Measurements from ENCODE around the gene ATP11B. TPM values are rescaled to one million over a fixed set of nuclear protein-coding genes. Genes with fewer than 3 reads are reported as not detected.

Gene ATP11B
- total RNA-seq, 2 donors from 2014 or later: 100 to 129 TPM

- DNase-seq: no peak
- H3K27ac ChIP-seq: no peak overlapping the region
- H3K4me3 ChIP-seq: no peak overlapping the region
- no peaks in the 10 kb centered on the region for H3K27me3 ChIP-seq
- H3K9ac ChIP-seq (ENCODE audit: low read depth in 2 of 2, low read length in 2 of 2): no peak overlapping the region
- H3K4me1 ChIP-seq: no peaks in the 10 kb centered on the region
- no peaks in the 10 kb centered on the region for H3K36me3 ChIP-seq
- TF ChIP-seq CTCF (IDR thresholded peaks at IDR 0.05): no peak
- intact Hi-C loops (cut with DNase I): no loop called here
- no peaks in the 10 kb centered on the region for H3K9me3 ChIP-seq
Measured at GRCh38 chr3:182940266-182940808, 147.0 kb downstream of the ATP11B start.

GRCh38 chr3:182941719-182942118, 148.4 kb downstream of the ATP11B start:
- Histone ChIP-seq H3K9ac (ENCODE audit: low read depth in 2 of 2, low read length in 2 of 2) (no peak overlapping the region), H3K9me3 (no peaks in the 10 kb centered on the region), H3K36me3 (no peaks in the 10 kb centered on the region), H3K4me1 (no peaks in the 10 kb centered on the region), H3K4me3 (no peak overlapping the region), H3K27me3 (no peaks in the 10 kb centered on the region), H3K27ac (no peak overlapping the region)
- intact Hi-C loops (cut with DNase I): no loop called here
- DNase-seq: no peak
- TF ChIP-seq CTCF (IDR thresholded peaks at IDR 0.05): no peak

- intact Hi-C loops (cut with DNase I): no loop called here
- Histone ChIP-seq H3K27me3 (no peaks in the 10 kb centered on the region), H3K4me1 (no peaks in the 10 kb centered on the region), H3K4me3 (no peak overlapping the region), H3K27ac (no peak overlapping the region), H3K9ac (ENCODE audit: low read depth in 2 of 2, low read length in 2 of 2) (no peak overlapping the region), H3K36me3 (no peaks in the 10 kb centered on the region), H3K9me3 (no peaks in the 10 kb centered on the region)
- TF ChIP-seq CTCF (IDR thresholded peaks at IDR 0.05): no peak
- no peak for DNase-seq
Measured at GRCh38 chr3:182947888-182948287, 154.6 kb downstream of the ATP11B start.

DNA sequence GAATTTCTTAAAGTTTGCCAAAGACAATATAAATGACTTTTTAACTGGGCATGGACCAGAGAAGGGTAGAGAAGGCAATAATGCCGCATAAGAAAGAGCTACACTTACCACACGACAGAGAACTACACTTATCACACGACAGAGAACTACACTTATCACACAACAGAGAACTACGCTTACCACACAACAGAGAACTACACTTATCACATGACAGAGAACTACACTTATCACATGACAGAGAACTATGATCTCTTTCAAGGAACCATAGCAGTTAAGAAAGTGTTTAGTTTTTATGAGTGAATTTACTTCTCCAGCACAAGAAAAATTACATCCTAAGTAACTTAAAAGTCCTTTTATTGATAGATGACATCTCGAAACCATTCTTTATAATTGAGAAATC, 155.0 kb downstream of the ATP11B start:
- no peak for TF ChIP-seq CTCF (IDR thresholded peaks at IDR 0.05)
- Histone ChIP-seq H3K27me3 (no peaks in the 10 kb centered on the region), H3K36me3 (no peaks in the 10 kb centered on the region), H3K4me1 (no peaks in the 10 kb centered on the region), H3K27ac (no peak overlapping the region), H3K9me3 (no peaks in the 10 kb centered on the region), H3K9ac (ENCODE audit: low read depth in 2 of 2, low read length in 2 of 2) (no peak overlapping the region), H3K4me3 (no peak overlapping the region)
- intact Hi-C loops (cut with DNase I): no loop called here
- DNase-seq: no peak

- Histone ChIP-seq H3K4me3 (no peak overlapping the region), H3K36me3 (no peaks in the 10 kb centered on the region), H3K9ac (ENCODE audit: low read depth in 2 of 2, low read length in 2 of 2) (no peak overlapping the region), H3K27ac (no peak overlapping the region), H3K9me3 (no peaks in the 10 kb centered on the region), H3K27me3 (no peaks in the 10 kb centered on the region), H3K4me1 (no peaks in the 10 kb centered on the region)
- no peak for TF ChIP-seq CTCF (IDR thresholded peaks at IDR 0.05)
- no peak for DNase-seq
- intact Hi-C loops (cut with DNase I): no loop called here
Measured at GRCh38 chr3:182949688-182950087, 156.4 kb downstream of the ATP11B start.
